GM06990 (cell line): ENCODE measurements around the gene RANGAP1.
"Not testable (repeated sequence)": the region's sequence is repeated elsewhere in the genome, so short reads cannot be mapped to it uniquely, and the experiment has no call there.

Experiments used
- DNase-seq: peaks from one replicate; pipeline ENCODE4 v3.0.0-alpha.2; 2011; ENCODE audit not compliant: insufficient read length; ENCODE audit errors: extremely low read depth
- H3K27me3 ChIP-seq: replicated peaks from 2 replicates; pipeline ENCODE4 v1.6.0; 2011; ENCODE audit warnings: low read length; ENCODE audit not compliant: control insufficient read depth, insufficient read depth
- H3K36me3 ChIP-seq: 2 replicates; pipeline ENCODE4 v1.5.1; 2011; ENCODE audit warnings: low read length; ENCODE audit not compliant: control insufficient read depth, insufficient read depth
- H3K4me3 ChIP-seq: replicated peaks from 2 replicates; pipeline ENCODE4 v1.5.1; 2011; ENCODE audit warnings: low read depth, mild to moderate bottlenecking, control low read depth, low read length
- CTCF ChIP-seq: IDR thresholded peaks from 2 replicates; pipeline ENCODE4 v1.5.1; 2011; ENCODE audit warnings: low read length, control low read depth, mild to moderate bottlenecking, inconsistent platforms; ENCODE audit not compliant: insufficient read depth, poor library complexity, severe bottlenecking

The RANGAP1 gene

DNA sequence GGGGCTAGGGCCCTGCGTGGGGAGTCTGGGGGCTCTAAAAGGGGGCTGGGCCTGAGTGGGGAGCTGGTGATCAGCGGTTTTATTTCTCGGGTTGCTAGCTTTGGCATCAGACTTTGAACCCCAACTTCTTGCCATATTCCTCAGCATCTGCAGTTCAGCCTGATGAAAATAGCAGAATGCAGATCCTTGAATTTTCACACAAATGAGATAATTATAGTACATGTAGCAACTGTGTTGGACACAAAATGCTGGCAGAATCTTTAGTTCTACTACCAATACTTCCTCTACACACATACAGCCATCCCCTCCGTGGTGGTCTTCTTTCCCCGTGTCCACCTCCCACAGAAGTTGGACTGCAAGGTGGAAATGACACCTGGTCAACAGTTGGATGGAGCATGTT, 16.8 kb upstream of the RANGAP1 start:
- no peaks in the 10 kb centered on the region for H3K27me3 ChIP-seq
- H3K36me3 ChIP-seq, result peaks cover 6% of the 10 kb centered on the region
- TF ChIP-seq CTCF, result no peak
- DNase-seq, result no peak
- H3K4me3 ChIP-seq, result peak overlapping the region; percentile 87

- no peak for TF ChIP-seq CTCF
- H3K27me3 ChIP-seq, result no peaks in the 10 kb centered on the region
- H3K36me3 ChIP-seq, result peaks cover 1% of the 10 kb centered on the region
- peak overlapping the region; percentile 87 for H3K4me3 ChIP-seq
- peak; percentile 24 for DNase-seq
These were observed 16.2 kb upstream of the RANGAP1 start for GRCh38 chr22:41302021-41302767.

DNA sequence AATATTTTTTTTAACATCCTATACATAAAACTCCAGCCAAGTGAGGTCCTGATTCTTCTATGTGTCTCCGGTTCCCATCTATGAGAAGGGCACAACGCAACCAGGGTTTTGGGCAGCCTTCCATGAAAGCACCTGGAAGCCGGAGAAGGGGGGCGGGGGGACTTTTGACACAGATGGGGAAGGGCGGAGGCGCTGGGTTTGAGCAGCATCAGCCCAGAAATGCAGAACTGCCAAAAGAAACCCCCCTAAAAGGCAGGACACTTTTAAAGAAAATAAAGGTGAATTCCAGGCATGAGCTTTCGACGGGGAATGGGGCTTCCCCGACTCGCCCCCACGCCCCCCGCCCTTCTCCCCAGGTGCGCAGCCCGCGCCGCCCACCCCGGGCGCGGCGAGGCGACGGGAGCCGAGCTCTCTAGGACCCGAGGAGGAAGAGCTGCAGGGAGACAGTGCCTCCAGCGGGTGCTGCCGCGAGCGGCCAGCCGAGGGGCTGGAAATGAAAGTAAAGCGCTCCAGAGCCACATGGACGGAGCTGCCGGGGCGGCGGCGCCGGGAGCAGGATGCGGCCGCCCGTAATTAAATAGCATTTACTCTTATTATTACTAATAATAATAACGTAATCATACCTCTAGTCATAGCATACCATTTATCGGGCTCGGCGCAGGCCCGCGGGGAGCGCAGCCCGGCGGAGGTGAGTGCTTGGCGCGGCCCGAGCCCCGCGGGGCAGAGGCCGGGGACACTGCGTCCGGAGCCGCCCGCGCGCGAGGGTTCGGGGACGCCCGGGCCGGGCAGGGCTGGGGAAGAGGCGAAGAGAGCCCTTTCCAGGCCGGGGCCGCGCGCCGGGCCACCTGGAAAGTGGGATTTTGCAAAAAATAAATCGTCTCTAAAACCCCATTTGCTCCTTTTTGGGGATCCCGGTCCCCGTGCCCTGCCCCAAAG, 15.4 kb upstream of the RANGAP1 start, which contains the start of gene ZC3H7B:
Gene ZC3H7B (plus strand): TSS at position 441 of the 936 bp plus-strand sequence. CDS start 19,136 bp downstream, outside the sequence.
- Histone ChIP-seq H3K4me3 (peak within 1 kb of the TSS; percentile 87), H3K36me3 (no peaks in the 10 kb centered on the region), H3K27me3 (no peaks in the 10 kb centered on the region)
- peak; percentile 62 for TF ChIP-seq CTCF
- DNase-seq, result peak; percentile 91

DNA sequence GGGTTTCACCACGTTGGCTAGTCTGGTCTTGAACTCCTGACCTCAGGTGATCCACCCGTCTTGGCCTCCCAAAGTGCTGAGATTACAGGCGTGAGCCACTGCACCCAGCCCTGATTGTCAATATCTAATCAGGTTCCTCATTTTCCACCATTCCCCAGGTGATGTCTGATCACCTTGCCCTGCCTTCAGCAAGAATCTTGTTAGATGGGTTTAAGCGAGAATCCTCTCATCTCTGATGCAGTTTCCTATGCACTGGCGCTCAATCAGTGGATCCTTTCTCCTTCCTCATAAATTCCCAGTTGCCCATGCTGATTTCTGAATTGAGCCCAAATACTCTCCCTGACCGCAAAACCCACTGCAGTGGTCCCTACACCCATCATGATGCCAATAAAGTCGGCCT, 14.7 kb upstream of the RANGAP1 start:
- no peak for TF ChIP-seq CTCF
- peak overlapping the region; percentile 87 for H3K4me3 ChIP-seq
- H3K36me3 ChIP-seq, result no peaks in the 10 kb centered on the region
- DNase-seq, result no peak
- no peaks in the 10 kb centered on the region for H3K27me3 ChIP-seq

- H3K27me3 ChIP-seq, result no peaks in the 10 kb centered on the region
- H3K36me3 ChIP-seq, result no peaks in the 10 kb centered on the region
- TF ChIP-seq CTCF, result no peak
- DNase-seq, result no peak
- H3K4me3 ChIP-seq, result no peak overlapping the region
These were observed 11.1 kb upstream of the RANGAP1 start for GRCh38 chr22:41296826-41297667.

DNA sequence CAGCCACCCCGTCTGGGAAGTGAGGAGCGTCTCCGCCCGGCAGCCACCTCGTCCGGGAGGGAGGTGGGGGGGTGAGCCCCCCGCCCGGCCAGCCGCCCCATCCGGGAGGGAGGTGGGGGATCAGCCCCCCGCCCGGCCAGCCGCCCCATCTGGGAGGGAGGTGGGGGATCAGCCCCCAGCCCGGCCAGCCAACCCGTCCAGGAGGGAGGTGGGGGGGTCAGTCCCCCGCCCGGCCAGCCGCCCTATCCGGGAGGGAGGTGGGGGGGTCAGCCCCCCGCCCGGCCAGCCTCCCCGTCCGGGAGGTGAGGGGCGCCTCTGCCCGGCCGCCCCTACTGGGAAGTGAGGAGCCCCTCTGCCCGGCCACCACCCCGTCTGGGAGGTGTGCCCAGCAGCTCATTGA, 8.8 kb upstream of the RANGAP1 start:
- not testable (repeated sequence) for H3K36me3 ChIP-seq, DNase-seq, H3K27me3 ChIP-seq, H3K4me3 ChIP-seq
